ENCODE data around the gene STK17A.

Gene STK17A

GRCh38 chr7:43546231-43546630 is 36.7 kb upstream of the STK17A start:
- TF ChIP-seq POLR2AphosphoS5 (IDR thresholded peaks at IDR 0.05; ENCODE audit: low read depth, low read length) (no peak), FOXP2 (optimal IDR thresholded peaks at IDR 0.05; ENCODE audit: borderline replicate concordance, extremely low read depth, extremely low read length, insufficient read depth) (no peak), SIN3A (IDR thresholded peaks at IDR 0.05; ENCODE audit: borderline replicate concordance, insufficient read depth, low read length) (no peak), REST (IDR thresholded peaks at IDR 0.05; ENCODE audit: insufficient read depth in 1 of 2, low read depth in 2 of 2, low read length in 2 of 2) (no peak), TAF1 (IDR thresholded peaks at IDR 0.05; ENCODE audit: borderline replicate concordance, insufficient read depth, low read length) (no peak)

- TF ChIP-seq POLR2AphosphoS5 (IDR thresholded peaks at IDR 0.05; ENCODE audit: low read depth, low read length) (no peak), SIN3A (IDR thresholded peaks at IDR 0.05; ENCODE audit: borderline replicate concordance, insufficient read depth, low read length) (no peak)
These were observed 32.5 kb upstream of the STK17A start for GRCh38 chr7:43550427-43550826.

- TF ChIP-seq REST (IDR thresholded peaks at IDR 0.05; ENCODE audit: insufficient read depth in 1 of 2, low read depth in 2 of 2, low read length in 2 of 2) (no peak), FOXP2 (optimal IDR thresholded peaks at IDR 0.05; ENCODE audit: borderline replicate concordance, extremely low read depth, extremely low read length, insufficient read depth) (no peak), TAF1 (IDR thresholded peaks at IDR 0.05; ENCODE audit: borderline replicate concordance, insufficient read depth, low read length) (no peak), SIN3A (IDR thresholded peaks at IDR 0.05; ENCODE audit: borderline replicate concordance, insufficient read depth, low read length) (no peak)
These were observed 30.8 kb upstream of the STK17A start for GRCh38 chr7:43552122-43552521.

- TF ChIP-seq SIN3A (IDR thresholded peaks at IDR 0.05; ENCODE audit: borderline replicate concordance, insufficient read depth, low read length) = no peak
- no peak for TF ChIP-seq TAF1 (IDR thresholded peaks at IDR 0.05; ENCODE audit: borderline replicate concordance, insufficient read depth, low read length)
- no peak for TF ChIP-seq FOXP2 (optimal IDR thresholded peaks at IDR 0.05; ENCODE audit: borderline replicate concordance, extremely low read depth, extremely low read length, insufficient read depth)
- no peak for TF ChIP-seq REST (IDR thresholded peaks at IDR 0.05; ENCODE audit: insufficient read depth in 1 of 2, low read depth in 2 of 2, low read length in 2 of 2)
- TF ChIP-seq POLR2AphosphoS5 (IDR thresholded peaks at IDR 0.05; ENCODE audit: low read depth, low read length) = no peak
These were observed 28.9 kb upstream of the STK17A start for GRCh38 chr7:43553999-43554398.

GRCh38 chr7:43554423-43554822 is 28.5 kb upstream of the STK17A start:
- TF ChIP-seq TAF1 (IDR thresholded peaks at IDR 0.05; ENCODE audit: borderline replicate concordance, insufficient read depth, low read length) = no peak
- TF ChIP-seq FOXP2 (optimal IDR thresholded peaks at IDR 0.05; ENCODE audit: borderline replicate concordance, extremely low read depth, extremely low read length, insufficient read depth) = no peak
- no peak for TF ChIP-seq POLR2AphosphoS5 (IDR thresholded peaks at IDR 0.05; ENCODE audit: low read depth, low read length)
- TF ChIP-seq REST (IDR thresholded peaks at IDR 0.05; ENCODE audit: insufficient read depth in 1 of 2, low read depth in 2 of 2, low read length in 2 of 2) = no peak
- no peak for TF ChIP-seq SIN3A (IDR thresholded peaks at IDR 0.05; ENCODE audit: borderline replicate concordance, insufficient read depth, low read length)
